MG63 (cell line): ENCODE measurements around the gene C2orf15. TPM values are rescaled to one million over a fixed set of nuclear protein-coding genes. Genes with fewer than 3 reads are reported as not detected.
A peak's percentile ranks its signal among the peaks of the same experiment; 100 is the strongest.
"Not testable (repeated sequence)": the region's sequence is repeated elsewhere in the genome, so short reads cannot be mapped to it uniquely, and the experiment has no call there.

ENCODE experiments used
- DNase-seq: peaks from one replicate; pipeline ENCODE4 v3.0.0-alpha.2; 2020
- H3K27me3 ChIP-seq: fragments of 250-450 bp; sonication (Bioruptor Pico); 2 replicates; pipeline ENCODE4 v1.5.1; 2020; ENCODE audit warnings: mild to moderate bottlenecking, moderate library complexity
- H3K36me3 ChIP-seq: fragments of 250-450 bp; sonication (Bioruptor Pico); 2 replicates; pipeline ENCODE4 v1.5.1; 2020; ENCODE audit warnings: mild to moderate bottlenecking, moderate library complexity
- H3K4me3 ChIP-seq: fragments of 250-450 bp; sonication (Bioruptor Pico); 2 replicates; pipeline ENCODE4 v1.5.1; 2020; ENCODE audit warnings: mild to moderate bottlenecking, moderate library complexity
- H3K9me3 ChIP-seq: fragments of 250-450 bp; sonication (Bioruptor Pico); 2 replicates; pipeline ENCODE4 v1.5.1; 2020; ENCODE audit warnings: mild to moderate bottlenecking, moderate library complexity
- total RNA-seq: library from RNA; depleted of rRNA; stranded (reverse); fragments of >200 nt; shearing (Covaris generic); gene quantifications from 2 replicates; pipeline ENCODE4 v1.2.3, GENCODE V29; 2014; ENCODE audit warnings: low replicate concordance

Gene C2orf15
- total RNA-seq, 1 experiment from 2014 or later: not detected

DNA sequence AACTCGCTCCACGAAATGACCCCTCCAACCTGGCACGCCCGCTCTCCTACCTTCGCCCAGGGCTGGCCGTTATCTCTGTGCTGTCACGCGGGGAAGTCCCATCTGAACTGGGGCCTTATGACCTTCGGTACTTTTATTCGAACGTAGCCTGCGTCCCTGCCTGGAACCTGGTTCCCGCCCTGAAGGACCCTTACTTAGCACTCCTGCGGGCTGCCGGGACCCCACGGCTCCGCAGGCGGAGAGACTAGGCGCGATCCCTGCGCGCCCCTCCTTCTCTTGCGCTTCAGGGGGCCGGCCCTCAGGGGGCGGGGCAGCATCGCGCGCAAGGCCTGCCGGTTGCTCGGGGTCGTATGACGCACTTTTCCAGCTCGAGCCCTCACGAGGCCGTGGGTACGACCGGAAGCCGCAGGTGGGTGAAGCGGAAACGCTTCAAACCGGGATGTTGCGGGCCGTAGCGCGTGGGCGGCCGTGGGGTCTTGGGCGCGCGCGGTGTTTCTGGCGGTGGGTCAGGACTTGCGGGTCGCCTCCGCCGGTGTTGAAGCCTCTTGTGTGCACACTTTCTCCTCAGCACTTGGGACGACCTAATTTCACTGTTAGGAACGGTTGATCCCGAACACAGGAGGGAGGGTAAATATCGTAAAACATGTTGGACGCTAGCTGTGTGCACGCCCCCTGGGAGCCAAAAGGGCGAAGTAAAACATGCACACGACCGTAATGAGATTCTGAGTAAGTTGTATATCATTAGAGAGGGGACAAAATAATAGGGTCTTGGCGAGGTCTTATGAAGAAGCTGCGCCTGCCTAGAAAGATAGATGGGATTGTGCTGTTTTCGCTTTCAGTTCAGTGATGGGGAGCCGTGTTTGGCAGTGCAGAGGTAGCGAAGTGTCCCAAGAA lies 13.4 kb downstream of the C2orf15 start, which contains the start of the genes LIPT1 and TSGA10:
Gene LIPT1, plus strand, starts transcription at position 325 of the 894 bp plus-strand sequence. CDS start 6,991 bp downstream, outside the sequence.
Gene TSGA10, minus strand, starts transcription at position 300 of the 894 bp plus-strand sequence. CDS start 45,503 bp downstream, outside the sequence.
- no peaks in the 10 kb centered on the region for H3K9me3 ChIP-seq
- H3K27me3 ChIP-seq: no peaks in the 10 kb centered on the region
- H3K4me3 ChIP-seq: peak within 1 kb of the TSS; percentile 79
- peaks cover 10% of the 10 kb centered on the region for H3K36me3 ChIP-seq
- peak; percentile 90 for DNase-seq

DNA sequence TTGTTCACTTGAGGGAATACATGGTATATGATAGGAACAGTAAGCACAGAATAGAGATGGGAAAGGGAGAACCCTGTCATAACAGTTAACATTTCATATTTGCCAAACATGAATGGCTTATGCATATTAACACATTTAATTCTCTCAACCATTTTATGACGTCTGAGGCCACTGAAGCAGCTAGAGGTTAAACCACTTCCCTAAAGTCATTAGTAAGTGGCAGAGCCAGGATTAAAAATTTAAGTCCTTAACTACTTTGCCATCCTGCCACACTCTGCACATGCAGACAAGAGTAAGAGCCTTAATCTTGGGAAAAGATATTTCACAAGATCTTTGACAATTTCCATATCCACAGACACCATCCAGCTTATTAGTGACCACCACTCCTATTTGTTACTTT lies 15.4 kb downstream of the C2orf15 start:
- Histone ChIP-seq H3K36me3 (peaks cover 15% of the 10 kb centered on the region), H3K9me3 (no peaks in the 10 kb centered on the region), H3K4me3 (no peak overlapping the region), H3K27me3 (no peaks in the 10 kb centered on the region)
- DNase-seq: no peak

DNA sequence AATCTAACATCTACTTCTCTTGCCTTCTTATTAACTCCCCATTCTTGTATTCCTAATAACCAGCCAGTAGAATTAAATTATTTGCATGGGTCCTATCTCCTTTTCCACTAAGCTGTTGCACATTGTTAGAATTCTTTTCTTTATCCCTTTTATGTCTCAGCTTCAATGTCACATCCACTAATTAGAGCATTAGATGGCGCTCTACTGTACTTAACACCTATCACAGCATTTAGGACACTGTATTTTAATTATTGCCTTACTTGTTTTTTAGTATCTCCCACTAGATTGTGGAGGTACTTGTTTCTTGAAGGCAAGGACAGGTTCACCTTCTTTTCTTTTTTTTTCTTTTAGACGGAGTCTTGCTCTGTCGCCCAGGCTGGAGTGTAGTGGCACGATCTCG lies 17.1 kb downstream of the C2orf15 start:
- peaks cover 18% of the 10 kb centered on the region for H3K36me3 ChIP-seq
- DNase-seq: no peak
- no peak overlapping the region for H3K4me3 ChIP-seq
- H3K9me3 ChIP-seq: no peaks in the 10 kb centered on the region
- no peaks in the 10 kb centered on the region for H3K27me3 ChIP-seq

DNA sequence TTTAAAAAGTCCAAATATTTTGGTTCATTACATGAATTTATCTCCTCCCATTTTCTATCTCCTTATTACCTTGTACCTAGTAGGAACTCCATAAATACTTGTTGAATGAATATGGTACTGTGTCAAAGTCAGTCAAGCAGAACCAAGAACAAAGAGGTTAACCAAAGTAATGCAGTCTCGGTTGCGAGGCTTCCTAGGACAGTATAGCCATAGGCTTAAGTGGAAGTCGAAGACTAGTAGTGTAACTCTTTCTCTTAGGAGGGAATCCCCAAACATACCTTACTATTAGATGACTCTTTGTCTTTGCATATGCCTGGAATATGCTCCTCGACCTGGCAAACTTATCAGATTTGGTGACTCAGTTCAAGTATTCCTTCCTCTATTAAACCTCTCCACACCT lies 18.1 kb downstream of the C2orf15 start:
- DNase-seq: no peak
- peaks cover 18% of the 10 kb centered on the region for H3K36me3 ChIP-seq
- no peak overlapping the region for H3K4me3 ChIP-seq
- no peaks in the 10 kb centered on the region for H3K27me3 ChIP-seq
- no peaks in the 10 kb centered on the region for H3K9me3 ChIP-seq

DNA sequence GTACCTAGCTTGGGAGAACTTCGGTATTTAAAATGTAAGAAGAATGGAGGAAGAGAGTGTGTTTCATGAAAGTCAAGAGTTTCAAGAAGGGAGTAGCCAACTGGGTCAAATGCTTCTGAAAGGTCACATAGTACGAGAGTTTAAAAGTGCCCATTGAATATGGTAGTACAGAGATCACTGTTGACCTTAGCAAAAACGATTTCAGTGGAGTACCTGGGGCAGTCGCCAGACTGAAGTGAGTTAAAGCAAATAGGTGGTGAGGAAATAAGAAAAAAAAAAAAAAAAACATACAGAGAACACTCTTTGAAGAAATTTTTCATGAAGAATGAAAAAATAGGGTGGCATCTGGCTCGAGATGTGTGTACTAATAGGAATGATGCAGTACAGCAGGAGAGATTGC lies 24.7 kb downstream of the C2orf15 start:
- Histone ChIP-seq H3K9me3 (no peaks in the 10 kb centered on the region), H3K27me3 (no peaks in the 10 kb centered on the region), H3K36me3 (peaks cover 34% of the 10 kb centered on the region), H3K4me3 (no peak overlapping the region)
- no peak for DNase-seq

DNA sequence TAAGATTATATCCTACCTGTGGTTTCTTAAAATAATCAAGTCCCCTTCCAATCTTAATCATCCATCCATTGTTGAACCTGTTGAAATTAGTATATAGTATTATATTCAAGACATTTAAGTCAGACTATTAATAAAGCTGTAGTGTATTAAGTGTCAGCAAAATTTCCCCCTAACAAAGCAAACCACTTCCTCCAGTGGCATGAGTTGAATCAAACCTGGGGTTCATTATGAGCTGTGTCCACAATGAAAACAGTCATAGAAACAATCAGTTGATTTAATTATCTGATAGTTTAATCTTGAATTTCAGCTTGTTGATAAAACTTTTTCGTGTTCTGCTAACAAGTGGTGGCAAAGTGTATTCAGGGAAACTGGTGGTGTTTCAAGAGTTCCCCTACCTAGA lies 28.0 kb downstream of the C2orf15 start:
- DNase-seq: no peak
- peaks cover 39% of the 10 kb centered on the region for H3K36me3 ChIP-seq
- no peaks in the 10 kb centered on the region for H3K9me3 ChIP-seq
- H3K27me3 ChIP-seq: no peaks in the 10 kb centered on the region
- no peak overlapping the region for H3K4me3 ChIP-seq

DNA sequence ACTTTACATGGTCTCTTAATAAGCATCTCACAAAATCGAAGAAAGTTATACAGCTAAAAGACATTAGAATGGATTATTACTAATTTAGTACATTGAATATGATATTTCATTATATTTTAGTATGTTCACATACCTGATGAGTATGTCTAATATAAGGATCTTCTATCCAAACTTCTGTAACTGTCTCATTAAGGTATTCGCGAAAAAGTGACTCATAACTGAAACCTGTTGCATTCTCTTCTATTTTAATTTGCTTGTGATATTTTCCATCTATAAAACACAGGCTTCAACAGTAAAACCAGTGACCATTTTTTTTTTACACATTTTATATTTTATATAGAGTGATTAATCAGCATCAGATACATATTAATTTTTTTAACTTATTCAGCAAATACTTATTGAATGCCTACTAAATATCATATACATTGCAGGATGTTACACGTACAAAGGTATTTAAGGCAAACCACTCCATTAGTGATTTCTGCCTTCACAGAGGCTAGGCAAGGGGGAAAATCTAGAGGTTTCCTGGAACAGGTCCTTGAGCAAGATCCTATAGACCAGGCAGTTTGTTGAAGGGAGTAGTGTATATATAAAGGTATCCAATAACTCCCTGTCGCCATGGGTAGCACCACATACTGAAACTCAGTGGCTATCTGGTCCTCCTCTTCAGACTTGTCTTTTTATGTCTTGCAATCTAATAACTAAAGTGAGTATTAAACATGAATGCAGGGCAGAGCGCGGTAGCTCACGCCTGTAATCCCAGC lies 30.1 kb downstream of the C2orf15 start:
- peaks cover 39% of the 10 kb centered on the region for H3K36me3 ChIP-seq
- H3K27me3 ChIP-seq: no peaks in the 10 kb centered on the region
- no peak overlapping the region for H3K4me3 ChIP-seq
- no peaks in the 10 kb centered on the region for H3K9me3 ChIP-seq
- no peak for DNase-seq

DNA sequence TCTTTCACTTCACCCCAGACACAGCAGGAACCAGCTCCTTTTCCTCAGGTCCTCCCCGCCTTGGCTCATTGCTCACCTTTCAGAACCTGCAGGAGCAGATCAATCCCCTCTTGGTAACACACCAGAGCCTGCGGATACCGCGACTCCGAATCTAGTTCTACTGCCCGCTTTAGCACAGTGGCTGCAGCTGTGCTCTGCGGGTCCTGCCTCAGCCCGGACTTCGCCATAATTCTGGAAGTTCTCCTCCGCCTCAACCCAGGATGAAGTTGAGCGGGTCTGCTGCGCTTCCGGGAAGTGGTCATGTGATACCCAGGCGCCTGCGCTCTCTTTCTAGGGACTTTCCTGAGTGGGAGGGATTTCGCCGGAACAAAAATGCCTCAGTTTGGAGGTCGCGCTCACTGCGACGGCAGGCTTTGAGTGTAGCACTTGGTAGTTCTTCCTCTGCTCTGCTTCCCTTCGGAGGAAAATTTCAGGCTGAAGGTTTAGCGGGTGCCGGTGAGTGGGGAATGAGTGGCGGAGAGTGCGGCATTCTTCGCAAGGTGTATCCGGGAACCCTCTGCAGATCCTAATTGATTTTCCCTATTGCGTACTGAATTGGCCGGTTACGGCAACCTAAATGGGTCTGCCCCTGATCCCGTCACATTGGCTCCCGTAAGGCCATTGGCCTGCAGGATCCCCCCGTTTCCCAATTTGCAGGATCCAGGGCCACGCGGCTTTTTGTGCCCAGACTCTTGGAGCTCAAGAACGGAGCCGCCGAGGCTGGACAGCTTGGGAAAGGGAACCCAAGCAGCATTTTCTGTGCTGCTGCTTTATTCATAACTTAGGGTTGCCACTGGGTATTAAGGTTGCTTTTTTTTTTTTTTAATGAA lies 39.5 kb downstream of the C2orf15 start, which contains the start of the genes MITD1 and MRPL30:
Gene MITD1, minus strand, starts transcription at position 304 of the 869 bp plus-strand sequence. Its CDS starts 77 bp downstream, at position 227.
Gene MRPL30, plus strand, starts transcription at position 430 of the 869 bp plus-strand sequence. CDS start 5,020 bp downstream, outside the sequence.
- H3K27me3 ChIP-seq: no peaks in the 10 kb centered on the region

DNA sequence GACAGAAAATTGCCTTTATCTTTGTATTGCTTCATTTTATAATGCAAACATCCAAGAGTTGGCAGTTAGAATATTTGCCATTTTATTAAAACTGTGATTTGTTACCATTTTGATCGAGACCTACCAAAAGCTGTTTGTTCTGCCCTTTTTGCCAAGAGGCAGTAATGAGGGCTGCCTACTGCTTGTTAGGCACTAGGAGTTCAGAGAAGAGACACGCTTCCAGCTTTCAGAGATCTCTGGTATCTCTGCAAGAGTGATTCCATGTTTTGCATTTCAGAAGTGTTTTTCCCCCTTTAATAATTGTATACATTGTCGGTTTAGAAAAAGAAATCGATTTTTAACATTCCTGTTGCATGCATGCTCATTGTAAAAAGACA lies 40.1 kb downstream of the C2orf15 start:
- no peak for DNase-seq
- H3K4me3 ChIP-seq: peak overlapping the region; percentile 72
- H3K9me3 ChIP-seq: no peaks in the 10 kb centered on the region
- H3K36me3 ChIP-seq: peaks cover 6% of the 10 kb centered on the region
- H3K27me3 ChIP-seq: no peaks in the 10 kb centered on the region

More for the DNA sequence above, 39.5 kb downstream of the C2orf15 start, which contains the start of the genes MITD1 and MRPL30:
- peak; percentile 90 for DNase-seq
- H3K4me3 ChIP-seq: peak within 1 kb of the TSS; percentile 72
- no peaks in the 10 kb centered on the region for H3K9me3 ChIP-seq
- peaks cover 2% of the 10 kb centered on the region for H3K36me3 ChIP-seq

DNA sequence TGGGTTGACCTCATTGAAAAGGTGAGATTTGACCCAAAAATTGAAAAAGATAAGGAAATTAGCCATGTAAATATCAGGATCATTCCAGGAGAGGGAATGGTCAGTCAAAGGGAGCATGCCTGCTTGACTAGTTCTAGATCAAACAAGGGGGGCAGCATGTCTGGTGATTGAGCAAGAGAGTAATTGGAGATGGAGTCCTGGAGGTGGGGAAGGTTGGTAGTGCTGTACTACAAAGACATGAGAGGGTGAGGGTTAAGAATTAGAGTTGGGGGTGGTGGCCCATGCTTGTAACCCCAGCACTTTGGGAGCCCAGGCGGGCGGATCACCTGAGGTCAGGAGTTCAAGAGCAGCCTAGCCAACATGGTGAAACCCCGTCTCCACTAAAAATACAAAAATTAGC lies 41.5 kb downstream of the C2orf15 start:
- no peaks in the 10 kb centered on the region for H3K9me3 ChIP-seq
- H3K4me3 ChIP-seq: no peak overlapping the region
- peaks cover 15% of the 10 kb centered on the region for H3K36me3 ChIP-seq
- no peaks in the 10 kb centered on the region for H3K27me3 ChIP-seq
- no peak for DNase-seq

DNA sequence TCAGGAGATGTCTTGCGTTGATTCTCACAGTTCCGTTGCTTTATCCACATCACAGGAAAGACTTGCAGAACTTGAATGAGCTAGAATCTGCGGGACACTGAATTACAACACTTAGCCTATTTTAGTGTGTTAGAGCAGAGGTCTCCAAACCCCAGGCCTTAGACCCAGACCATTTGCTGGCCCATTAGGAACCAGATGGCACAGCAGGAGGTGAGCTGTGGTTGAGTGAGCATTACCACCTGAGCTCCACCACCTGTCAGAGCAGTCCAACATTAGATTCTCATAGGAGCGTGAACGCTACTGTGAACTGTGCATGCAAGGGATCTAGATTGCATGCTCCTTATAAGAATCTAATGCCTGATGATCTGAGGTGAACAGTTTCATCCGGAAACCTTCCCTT lies 43.3 kb downstream of the C2orf15 start:
- no peak overlapping the region for H3K4me3 ChIP-seq
- H3K27me3 ChIP-seq: no peaks in the 10 kb centered on the region
- peaks cover 28% of the 10 kb centered on the region for H3K36me3 ChIP-seq
- DNase-seq: no peak
- no peaks in the 10 kb centered on the region; the same call in 1 of the 2 replicates for H3K9me3 ChIP-seq

DNA sequence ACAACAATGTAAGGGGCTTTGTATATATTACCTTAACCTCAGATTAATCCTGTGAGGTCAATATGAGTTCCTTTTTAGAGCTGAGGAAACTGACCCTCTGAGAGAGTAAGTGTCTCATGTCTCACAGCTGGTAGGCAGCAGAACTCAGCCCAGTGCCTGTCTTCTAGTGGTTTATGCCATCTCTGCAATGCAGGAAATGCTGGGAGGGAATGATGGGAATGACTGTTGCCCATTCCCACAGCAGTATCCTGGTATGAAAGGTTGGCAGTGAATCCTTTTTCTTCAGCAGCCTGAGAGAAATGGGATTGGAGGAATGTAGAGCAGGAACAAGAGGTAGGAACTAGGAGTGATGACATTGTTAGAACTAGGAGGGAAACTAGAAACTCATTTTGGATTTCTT lies 45.5 kb downstream of the C2orf15 start:
- Histone ChIP-seq H3K27me3 (no peaks in the 10 kb centered on the region), H3K4me3 (no peak overlapping the region), H3K9me3 (peaks cover 2% of the 10 kb centered on the region; the same call in 1 of the 2 replicates), H3K36me3 (peaks cover 46% of the 10 kb centered on the region)
- no peak for DNase-seq

DNA sequence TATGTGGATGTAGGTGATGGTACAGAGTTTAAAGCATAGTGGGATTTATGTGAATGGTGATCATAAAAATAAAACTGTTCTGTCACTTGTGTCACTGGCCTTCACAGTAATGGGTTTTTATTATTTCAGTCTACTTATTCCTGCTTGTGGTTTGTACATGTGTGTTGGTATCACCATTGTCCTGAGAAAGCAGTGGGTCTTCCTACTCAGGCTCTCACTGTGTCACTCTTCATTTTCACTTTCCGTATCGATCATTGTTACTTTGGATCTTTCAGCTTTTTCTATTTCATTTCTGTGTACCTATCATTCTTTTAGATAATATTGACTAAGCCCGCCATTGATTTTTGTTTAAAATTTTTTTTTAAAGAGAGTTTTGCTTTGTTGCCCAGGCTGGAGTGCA lies 46.9 kb downstream of the C2orf15 start:
- no peak overlapping the region for H3K4me3 ChIP-seq
- H3K9me3 ChIP-seq: peaks cover 2% of the 10 kb centered on the region; the same call in 1 of the 2 replicates
- DNase-seq: no peak
- H3K27me3 ChIP-seq: no peaks in the 10 kb centered on the region
- peaks cover 60% of the 10 kb centered on the region for H3K36me3 ChIP-seq

DNA sequence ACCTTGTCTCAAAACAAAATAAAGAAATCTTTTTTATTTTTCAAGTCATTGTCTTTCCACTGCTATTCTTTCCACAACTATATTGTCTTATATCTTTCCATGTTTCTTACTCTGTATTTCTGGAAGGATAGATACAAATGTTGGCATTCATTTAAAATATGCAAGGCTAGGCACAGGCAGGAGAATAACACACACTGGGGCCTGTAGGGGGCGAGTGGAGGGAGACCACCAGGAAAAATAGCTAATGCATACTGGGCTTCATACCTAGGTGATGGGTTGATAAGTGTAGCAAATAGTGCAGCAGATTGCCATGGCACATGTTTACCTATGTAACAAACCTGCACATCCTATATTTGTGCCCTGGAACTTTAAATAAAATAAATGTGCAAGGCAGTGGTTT lies 49.0 kb downstream of the C2orf15 start:
- no peak for DNase-seq

DNA sequence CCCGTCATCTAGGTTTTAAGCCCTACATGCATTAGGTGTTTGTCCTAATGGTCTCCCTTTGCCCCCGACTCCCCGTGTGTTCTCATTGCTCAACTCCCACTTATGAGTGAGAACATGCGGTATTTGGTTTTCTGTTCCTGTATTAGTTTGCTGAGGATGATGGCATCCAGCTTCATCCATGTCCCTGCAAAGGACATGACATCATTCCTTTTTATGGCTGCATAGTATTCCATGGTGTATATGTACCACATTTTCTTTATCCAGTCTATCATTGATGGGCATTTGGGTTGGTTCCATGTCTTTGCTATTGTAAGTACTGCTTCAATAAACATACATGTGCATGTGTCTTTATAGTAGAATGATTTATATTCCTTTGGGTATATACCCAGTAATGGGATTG lies 50.9 kb downstream of the C2orf15 start:
- not testable (repeated sequence) for H3K9me3 ChIP-seq, H3K4me3 ChIP-seq, DNase-seq, H3K27me3 ChIP-seq
- H3K36me3 ChIP-seq: peaks cover 77% of the 10 kb centered on the region

More for the DNA sequence above, 49.0 kb downstream of the C2orf15 start:
- H3K4me3 ChIP-seq: no peak overlapping the region
- no peaks in the 10 kb centered on the region for H3K27me3 ChIP-seq
- peaks cover 77% of the 10 kb centered on the region for H3K36me3 ChIP-seq
- peaks cover 2% of the 10 kb centered on the region; the same call in 1 of the 2 replicates for H3K9me3 ChIP-seq
